ENCODE data around the gene SHMT1. TPM values are rescaled to one million over a fixed set of nuclear protein-coding genes. Genes with fewer than 3 reads are reported as not detected.

SHMT1 gene
- total RNA-seq, 1 donor from 2014 or later: 7.9 TPM

GRCh38 chr17:18326572-18326971 lies 36.8 kb downstream of the SHMT1 start:
- TF ChIP-seq, protein P1, sequence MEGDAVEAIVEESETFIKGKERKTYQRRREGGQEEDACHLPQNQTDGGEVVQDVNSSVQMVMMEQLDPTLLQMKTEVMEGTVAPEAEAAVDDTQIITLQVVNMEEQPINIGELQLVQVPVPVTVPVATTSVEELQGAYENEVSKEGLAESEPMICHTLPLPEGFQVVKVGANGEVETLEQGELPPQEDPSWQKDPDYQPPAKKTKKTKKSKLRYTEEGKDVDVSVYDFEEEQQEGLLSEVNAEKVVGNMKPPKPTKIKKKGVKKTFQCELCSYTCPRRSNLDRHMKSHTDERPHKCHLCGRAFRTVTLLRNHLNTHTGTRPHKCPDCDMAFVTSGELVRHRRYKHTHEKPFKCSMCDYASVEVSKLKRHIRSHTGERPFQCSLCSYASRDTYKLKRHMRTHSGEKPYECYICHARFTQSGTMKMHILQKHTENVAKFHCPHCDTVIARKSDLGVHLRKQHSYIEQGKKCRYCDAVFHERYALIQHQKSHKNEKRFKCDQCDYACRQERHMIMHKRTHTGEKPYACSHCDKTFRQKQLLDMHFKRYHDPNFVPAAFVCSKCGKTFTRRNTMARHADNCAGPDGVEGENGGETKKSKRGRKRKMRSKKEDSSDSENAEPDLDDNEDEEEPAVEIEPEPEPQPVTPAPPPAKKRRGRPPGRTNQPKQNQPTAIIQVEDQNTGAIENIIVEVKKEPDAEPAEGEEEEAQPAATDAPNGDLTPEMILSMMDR (IDR thresholded peaks at IDR 0.05; ENCODE audit: partially characterized antibody, unreplicated experiment): no peak
- Mint-ChIP-seq H3K4me1 (ENCODE audit: low read depth, unreplicated experiment) (no peaks in the 10 kb centered on the region), H3K36me3 (ENCODE audit: unreplicated experiment) (no peaks in the 10 kb centered on the region), H3K27me3 (ENCODE audit: unreplicated experiment) (peaks cover 2% of the 10 kb centered on the region), H3K4me3 (ENCODE audit: unreplicated experiment) (no peak overlapping the region), H3K27ac (ENCODE audit: unreplicated experiment) (no peak overlapping the region), H3K9me3 (ENCODE audit: unreplicated experiment) (peaks cover 3% of the 10 kb centered on the region)
- DNase-seq: no peak

DNA sequence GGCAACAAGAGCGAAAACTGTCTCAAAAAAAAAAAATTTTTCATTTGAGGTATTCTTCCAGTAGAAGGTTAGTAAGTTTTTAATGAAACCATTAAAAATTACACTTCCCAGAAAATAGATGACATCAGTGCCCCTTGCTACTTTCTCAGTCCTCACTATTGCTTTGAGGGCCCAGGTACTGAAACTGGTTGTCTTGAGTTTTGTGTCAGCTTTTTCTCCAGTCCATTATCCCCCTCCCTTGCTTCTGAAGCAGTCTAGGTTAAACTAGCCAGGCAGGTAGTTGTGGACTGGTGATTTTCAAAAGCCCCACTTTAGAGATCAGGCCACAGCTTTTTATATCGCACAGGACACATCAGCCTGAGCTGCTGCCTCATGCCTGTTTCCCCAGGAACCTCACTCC lies 37.3 kb downstream of the SHMT1 start:
- Mint-ChIP-seq H3K27me3 (ENCODE audit: unreplicated experiment) (peaks cover 2% of the 10 kb centered on the region), H3K4me3 (ENCODE audit: unreplicated experiment) (no peak overlapping the region), H3K9me3 (ENCODE audit: unreplicated experiment) (peaks cover 3% of the 10 kb centered on the region), H3K36me3 (ENCODE audit: unreplicated experiment) (no peaks in the 10 kb centered on the region), H3K4me1 (ENCODE audit: low read depth, unreplicated experiment) (no peaks in the 10 kb centered on the region), H3K27ac (ENCODE audit: unreplicated experiment) (no peak overlapping the region)
- TF ChIP-seq, protein P1 (IDR thresholded peaks at IDR 0.05; ENCODE audit: partially characterized antibody, unreplicated experiment): no peak
- no peak for DNase-seq

- TF ChIP-seq, protein P1 (IDR thresholded peaks at IDR 0.05; ENCODE audit: partially characterized antibody, unreplicated experiment): no peak
- peaks cover 3% of the 10 kb centered on the region for H3K9me3 Mint-ChIP-seq (ENCODE audit: unreplicated experiment)
- H3K27ac Mint-ChIP-seq (ENCODE audit: unreplicated experiment): no peak overlapping the region
- H3K27me3 Mint-ChIP-seq (ENCODE audit: unreplicated experiment): peaks cover 2% of the 10 kb centered on the region
- H3K4me1 Mint-ChIP-seq (ENCODE audit: low read depth, unreplicated experiment): peaks cover 10% of the 10 kb centered on the region
- no peaks in the 10 kb centered on the region for H3K36me3 Mint-ChIP-seq (ENCODE audit: unreplicated experiment)
- H3K4me3 Mint-ChIP-seq (ENCODE audit: unreplicated experiment): no peak overlapping the region
- no peak for DNase-seq
Measured at GRCh38 chr17:18324140-18325050, 39.0 kb downstream of the SHMT1 start.

DNA sequence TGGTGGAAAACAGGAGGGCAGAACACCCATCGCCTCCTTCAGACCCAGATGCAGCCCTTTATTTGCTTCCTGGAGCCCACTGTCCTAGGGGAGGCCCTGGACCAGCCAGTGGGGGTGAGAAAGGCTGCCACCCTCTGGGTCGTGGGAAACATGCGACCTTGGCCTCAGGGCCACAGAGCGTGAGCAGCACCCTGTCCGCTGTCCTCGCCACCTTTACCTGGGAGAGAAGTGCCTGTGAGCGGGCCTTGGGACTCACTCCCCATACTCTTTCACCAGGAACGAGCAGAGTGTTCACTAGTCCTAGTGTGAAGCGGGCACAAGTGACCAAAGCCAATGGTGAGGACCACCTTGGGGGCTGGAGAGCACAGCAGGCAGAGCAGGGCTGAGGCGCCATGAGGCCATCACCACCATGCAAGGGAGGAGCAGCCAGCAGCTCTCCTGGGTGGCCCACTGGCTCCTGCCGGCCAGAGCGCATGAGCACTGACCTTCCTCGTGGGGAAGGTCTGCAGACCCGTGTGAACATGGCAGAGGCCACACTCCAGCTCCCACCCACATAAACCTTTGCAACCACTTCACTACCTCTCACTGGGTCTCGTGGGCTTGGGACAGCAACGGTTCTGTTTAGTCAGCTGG lies 39.7 kb downstream of the SHMT1 start:
- H3K4me3 Mint-ChIP-seq (ENCODE audit: unreplicated experiment): no peak overlapping the region
- peaks cover 3% of the 10 kb centered on the region for H3K9me3 Mint-ChIP-seq (ENCODE audit: unreplicated experiment)
- H3K27ac Mint-ChIP-seq (ENCODE audit: unreplicated experiment): no peak overlapping the region
- TF ChIP-seq, protein P1 (IDR thresholded peaks at IDR 0.05; ENCODE audit: partially characterized antibody, unreplicated experiment): no peak
- peaks cover 10% of the 10 kb centered on the region for H3K4me1 Mint-ChIP-seq (ENCODE audit: low read depth, unreplicated experiment)
- no peak for DNase-seq
- H3K36me3 Mint-ChIP-seq (ENCODE audit: unreplicated experiment): no peaks in the 10 kb centered on the region
- H3K27me3 Mint-ChIP-seq (ENCODE audit: unreplicated experiment): peaks cover 2% of the 10 kb centered on the region

DNA sequence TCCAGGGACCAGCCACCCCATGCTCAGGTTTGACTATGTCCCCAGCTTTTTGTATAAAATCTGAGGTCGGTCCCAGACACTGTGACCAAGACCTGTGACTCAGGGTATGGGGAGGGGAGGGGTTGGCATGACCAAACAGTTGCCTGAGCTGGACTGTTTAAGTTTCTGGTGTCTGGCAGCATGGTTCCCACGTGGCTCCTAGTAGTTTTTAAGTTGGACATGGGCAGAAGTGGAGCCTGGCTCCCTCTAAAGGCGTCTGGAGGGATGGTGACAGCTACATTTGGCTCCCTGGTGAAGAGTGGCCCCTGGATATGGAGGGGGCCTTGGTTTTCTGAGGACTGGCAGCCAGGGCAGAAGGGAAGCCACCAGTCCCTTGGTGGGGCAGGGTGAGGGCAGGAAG lies 40.3 kb downstream of the SHMT1 start:
- H3K4me3 Mint-ChIP-seq (ENCODE audit: unreplicated experiment): no peak overlapping the region
- no peaks in the 10 kb centered on the region for H3K36me3 Mint-ChIP-seq (ENCODE audit: unreplicated experiment)
- peaks cover 3% of the 10 kb centered on the region for H3K9me3 Mint-ChIP-seq (ENCODE audit: unreplicated experiment)
- peaks cover 2% of the 10 kb centered on the region for H3K27me3 Mint-ChIP-seq (ENCODE audit: unreplicated experiment)
- DNase-seq: no peak
- TF ChIP-seq, protein P1 (IDR thresholded peaks at IDR 0.05; ENCODE audit: partially characterized antibody, unreplicated experiment): no peak
- no peak overlapping the region for H3K27ac Mint-ChIP-seq (ENCODE audit: unreplicated experiment)
- H3K4me1 Mint-ChIP-seq (ENCODE audit: low read depth, unreplicated experiment): peaks cover 11% of the 10 kb centered on the region
